ENCODE measurements around the gene ZFPM1. TPM values are rescaled to one million over a fixed set of nuclear protein-coding genes. Genes with fewer than 3 reads are reported as not detected.

Gene ZFPM1
- total RNA-seq, 2 donors from 2014 or later = 10.9 to 11.4 TPM

- no peaks in the 10 kb centered on the region for H3K4me1 ChIP-seq
- DNase-seq = no peak
- H3K27ac ChIP-seq = no peak overlapping the region
- WGBS, 2 donors = 46 to 49% methylated on average over 5 of the region's 5 CpGs
- H3K9me3 ChIP-seq = no peaks in the 10 kb centered on the region
- intact Hi-C loops (cut with DNase I) = no loop called here
- no peaks in the 10 kb centered on the region for H3K27me3 ChIP-seq
- H3K4me3 ChIP-seq = no peak overlapping the region
- no peak for TF ChIP-seq POLR2A (IDR thresholded peaks at IDR 0.05)
- TF ChIP-seq CTCF (IDR thresholded peaks at IDR 0.05) = no peak
- no peaks in the 10 kb centered on the region for H3K36me3 ChIP-seq (replicated peaks in 1 of 2; ENCODE audit: insufficient read depth in 1 of 2, low read depth in 2 of 2)
- ATAC-seq = no peak
These were observed 31.1 kb upstream of the ZFPM1 start for GRCh38 chr16:88421871-88422433.

- no peak overlapping the region for H3K4me3 ChIP-seq
- intact Hi-C loops (cut with DNase I) = no loop called here
- DNase-seq (no peak), ATAC-seq (no peak)
- H3K27me3 ChIP-seq = no peaks in the 10 kb centered on the region
- WGBS, 2 donors = 48 to 50% methylated on average over 3 of the region's 3 CpGs
- TF ChIP-seq CTCF (IDR thresholded peaks at IDR 0.05) (no peak), POLR2A (IDR thresholded peaks at IDR 0.05) (no peak)
- no peak overlapping the region for H3K27ac ChIP-seq
- H3K4me1 ChIP-seq = no peaks in the 10 kb centered on the region
- H3K36me3 ChIP-seq (replicated peaks in 1 of 2; ENCODE audit: insufficient read depth in 1 of 2, low read depth in 2 of 2) = no peaks in the 10 kb centered on the region
- H3K9me3 ChIP-seq = no peaks in the 10 kb centered on the region
These were observed 30.2 kb upstream of the ZFPM1 start for GRCh38 chr16:88422733-88423447.

- Histone ChIP-seq H3K27me3 (no peaks in the 10 kb centered on the region), H3K36me3 (replicated peaks in 1 of 2; ENCODE audit: insufficient read depth in 1 of 2, low read depth in 2 of 2) (no peaks in the 10 kb centered on the region), H3K9me3 (no peaks in the 10 kb centered on the region), H3K4me3 (no peak overlapping the region), H3K27ac (no peak overlapping the region), H3K4me1 (no peaks in the 10 kb centered on the region)
- WGBS, 2 donors = 89 to 92% methylated on average over 6 of the region's 6 CpGs
- ATAC-seq (no peak), DNase-seq (no peak)
- intact Hi-C loops (cut with DNase I) = no loop called here
- TF ChIP-seq POLR2A (IDR thresholded peaks at IDR 0.05) (no peak), CTCF (IDR thresholded peaks at IDR 0.05) (no peak)
These were observed 29.6 kb upstream of the ZFPM1 start for GRCh38 chr16:88423448-88423850.

GRCh38 chr16:88424587-88425235 lies 28.4 kb upstream of the ZFPM1 start:
- no peak overlapping the region for H3K4me3 ChIP-seq
- H3K27ac ChIP-seq = no peak overlapping the region
- intact Hi-C loops (cut with DNase I) = no loop called here
- DNase-seq = no peak
- H3K27me3 ChIP-seq = peaks cover 0 to 7% of the 10 kb centered on the region in 2 donors
- no peaks in the 10 kb centered on the region for H3K36me3 ChIP-seq (replicated peaks in 1 of 2; ENCODE audit: insufficient read depth in 1 of 2, low read depth in 2 of 2)
- no peak for ATAC-seq
- no peaks in the 10 kb centered on the region for H3K9me3 ChIP-seq
- TF ChIP-seq POLR2A (IDR thresholded peaks at IDR 0.05) = no peak
- no peak for TF ChIP-seq CTCF (IDR thresholded peaks at IDR 0.05)
- no peaks in the 10 kb centered on the region for H3K4me1 ChIP-seq
- WGBS, 2 donors = 54 to 63% methylated on average over 6 to 23 of the region's 24 CpGs

All from body of pancreas (tissue), 4 donors.